Esophagus (tissue), 2 donors: ENCODE results near the gene C1orf159. TPM values are rescaled to one million over a fixed set of nuclear protein-coding genes. Genes with fewer than 3 reads are reported as not detected.

ENCODE experiments used
- H3K27ac ChIP-seq, 2 donors: one replicate each; pipeline ENCODE4 v1.5.1; 2013; ENCODE audit warnings: low read depth in 2 of 2, mild to moderate bottlenecking in 2 of 2, inconsistent platforms in 1 of 2, low read length in 1 of 2, moderate library complexity in 1 of 2
- H3K27me3 ChIP-seq, 2 donors: one replicate each; pipeline ENCODE4 v1.6.1; 2013; ENCODE audit warnings: low read length in 2 of 2, control low read depth in 1 of 2, mild to moderate bottlenecking in 1 of 2; ENCODE audit not compliant: insufficient read depth in 2 of 2, control insufficient read depth in 1 of 2
- H3K36me3 ChIP-seq, 2 donors: one replicate each; pipeline ENCODE4 v1.6.1; 2013; ENCODE audit warnings: low read length in 1 of 2; ENCODE audit not compliant: control insufficient read depth in 2 of 2, insufficient read depth in 2 of 2
- H3K4me1 ChIP-seq, 2 donors: one replicate each; pipeline ENCODE4 v1.6.1; 2013; ENCODE audit warnings: low read length in 1 of 2; ENCODE audit not compliant: control insufficient read depth in 2 of 2, insufficient read depth in 2 of 2
- H3K4me3 ChIP-seq, 2 donors: one replicate each; pipeline ENCODE4 v1.5.1; 2013; ENCODE audit warnings: low read length in 2 of 2, mild to moderate bottlenecking in 2 of 2, low read depth in 1 of 2, moderate library complexity in 1 of 2
- H3K9me3 ChIP-seq, 2 donors: one replicate each; pipeline ENCODE4 v1.6.1; 2013; ENCODE audit warnings: mild to moderate bottlenecking in 2 of 2, low read depth in 1 of 2, low read length in 1 of 2, moderate library complexity in 1 of 2; ENCODE audit not compliant: control insufficient read depth in 2 of 2, insufficient read depth in 1 of 2
- WGBS, 2 donors: extraction: QIAGEN DNeasy Blood & Tissue Kit; methylation state at CpG; one replicate each; pipeline ENCODE4 v1.1.7; 2013; 5-methylcytosine and 5-hydroxymethylcytosine counted together
- polyA plus RNA-seq, 2 donors: library from polyadenylated mRNA; stranded (reverse); fragments of 200-250 nt; gene quantifications; one replicate each; pipeline ENCODE4 v1.2.3, GENCODE V29; 2013
- donor health status: healthy with polysubstance abuse.
- donor health status: Bipolar disorder and iron deficiency.

The C1orf159 gene
- polyA plus RNA-seq, 2 donors = 13.0 to 27.5 TPM

DNA sequence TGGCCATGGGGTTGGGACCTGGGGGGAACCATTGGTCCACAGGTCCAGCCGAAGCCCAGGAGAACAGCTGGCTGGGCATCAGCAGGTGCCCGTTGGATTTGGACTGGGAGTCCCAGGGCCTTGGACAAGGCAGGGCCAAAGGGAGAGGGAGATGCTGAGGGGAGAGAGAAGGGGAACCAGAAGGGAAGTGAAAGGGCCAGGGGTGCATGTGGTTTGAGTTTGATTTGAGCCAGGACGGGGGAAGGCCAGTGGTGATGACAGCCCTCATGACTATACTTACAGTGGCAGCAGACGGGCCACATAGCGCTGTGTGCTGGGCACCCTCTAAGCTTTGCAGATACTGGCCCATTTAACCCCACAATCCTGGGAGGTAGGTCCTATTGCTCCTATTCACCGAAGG is 77.2 kb downstream of the C1orf159 start:
- 87 to 88% methylated on average over 6 of the region's 6 CpGs for WGBS, 2 donors
- Histone ChIP-seq H3K4me3 (no peak overlapping the region), H3K27me3 (no peaks in the 10 kb centered on the region), H3K9me3 (no peaks in the 10 kb centered on the region), H3K4me1 (peaks cover 3 to 13% of the 10 kb centered on the region in 2 donors), H3K36me3 (peaks cover 0 to 12% of the 10 kb centered on the region in 2 donors), H3K27ac (no peak overlapping the region)

- H3K27me3 ChIP-seq = no peaks in the 10 kb centered on the region
- no peaks in the 10 kb centered on the region for H3K9me3 ChIP-seq
- no peak overlapping the region for H3K4me3 ChIP-seq
- H3K36me3 ChIP-seq = peaks cover 0 to 8% of the 10 kb centered on the region in 2 donors
- peaks cover 6 to 13% of the 10 kb centered on the region in 2 donors for H3K4me1 ChIP-seq
- 67 to 69% methylated on average over 29 to 30 of the region's 30 CpGs for WGBS, 2 donors
- no peak overlapping the region for H3K27ac ChIP-seq
Measured at GRCh38 chr1:1037366-1038327, 78.2 kb downstream of the C1orf159 start.

DNA sequence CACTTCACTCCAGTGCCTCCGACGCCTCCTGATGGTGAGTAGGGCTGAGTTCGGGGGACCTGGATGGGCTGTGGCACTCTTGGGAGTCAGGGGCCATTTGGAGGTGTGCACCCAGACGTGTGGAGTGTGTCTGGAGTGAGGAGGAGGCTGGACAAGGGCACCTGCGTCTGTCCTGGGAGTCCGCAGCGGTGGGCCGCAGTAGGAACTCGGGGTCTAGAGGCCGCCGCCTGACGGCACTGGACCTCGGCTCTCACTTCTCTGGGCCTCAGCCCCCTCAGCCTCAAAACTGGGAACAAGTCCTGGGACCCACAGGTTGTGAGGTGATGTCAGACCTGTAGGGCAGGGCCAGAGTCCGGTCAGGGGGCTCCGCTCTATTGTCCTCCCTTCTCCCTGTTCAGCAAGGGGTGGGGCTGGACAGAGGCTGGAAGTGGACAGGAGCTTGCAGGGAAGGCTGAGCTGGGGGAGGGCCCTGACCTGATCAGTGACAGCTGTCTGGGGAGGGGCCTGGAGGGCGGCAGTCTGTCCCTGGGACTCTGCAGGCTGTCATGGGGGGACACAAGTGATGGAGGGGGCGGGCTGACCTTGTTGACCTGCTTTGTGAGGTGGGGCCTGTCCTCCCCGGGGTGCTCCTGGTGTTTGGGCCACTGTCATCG is 80.5 kb downstream of the C1orf159 start:
- Histone ChIP-seq H3K4me1 (peaks cover 8 to 11% of the 10 kb centered on the region in 2 donors), H3K27me3 (no peaks in the 10 kb centered on the region), H3K4me3 (no peak overlapping the region), H3K27ac (no peak overlapping the region), H3K36me3 (peaks cover 0 to 8% of the 10 kb centered on the region in 2 donors), H3K9me3 (no peaks in the 10 kb centered on the region)
- 91 to 93% methylated on average over 19 of the region's 19 CpGs for WGBS, 2 donors

DNA sequence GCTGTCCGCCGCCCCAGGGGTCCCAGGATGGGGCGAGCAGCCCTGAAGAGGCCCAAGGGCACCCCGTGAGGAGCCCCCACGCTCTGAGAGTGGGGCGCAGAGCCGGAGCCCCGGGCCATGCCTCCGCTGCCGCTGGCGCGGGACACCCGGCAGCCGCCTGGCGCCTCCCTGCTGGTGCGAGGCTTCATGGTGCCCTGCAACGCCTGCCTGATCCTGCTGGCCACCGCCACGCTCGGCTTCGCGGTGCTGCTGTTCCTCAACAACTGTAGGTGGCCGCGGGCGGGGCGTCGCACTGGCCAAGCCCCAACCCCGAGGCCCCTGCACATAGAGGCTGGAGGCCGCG is 81.5 kb downstream of the C1orf159 start:
- Histone ChIP-seq H3K4me1 (peaks cover 3 to 6% of the 10 kb centered on the region in 2 donors), H3K27ac (no peak overlapping the region), H3K9me3 (no peaks in the 10 kb centered on the region), H3K36me3 (peaks cover 0 to 8% of the 10 kb centered on the region in 2 donors), H3K4me3 (no peak overlapping the region), H3K27me3 (no peaks in the 10 kb centered on the region)
- WGBS, 2 donors = 74% methylated on average over 19 to 30 of the region's 30 CpGs

DNA sequence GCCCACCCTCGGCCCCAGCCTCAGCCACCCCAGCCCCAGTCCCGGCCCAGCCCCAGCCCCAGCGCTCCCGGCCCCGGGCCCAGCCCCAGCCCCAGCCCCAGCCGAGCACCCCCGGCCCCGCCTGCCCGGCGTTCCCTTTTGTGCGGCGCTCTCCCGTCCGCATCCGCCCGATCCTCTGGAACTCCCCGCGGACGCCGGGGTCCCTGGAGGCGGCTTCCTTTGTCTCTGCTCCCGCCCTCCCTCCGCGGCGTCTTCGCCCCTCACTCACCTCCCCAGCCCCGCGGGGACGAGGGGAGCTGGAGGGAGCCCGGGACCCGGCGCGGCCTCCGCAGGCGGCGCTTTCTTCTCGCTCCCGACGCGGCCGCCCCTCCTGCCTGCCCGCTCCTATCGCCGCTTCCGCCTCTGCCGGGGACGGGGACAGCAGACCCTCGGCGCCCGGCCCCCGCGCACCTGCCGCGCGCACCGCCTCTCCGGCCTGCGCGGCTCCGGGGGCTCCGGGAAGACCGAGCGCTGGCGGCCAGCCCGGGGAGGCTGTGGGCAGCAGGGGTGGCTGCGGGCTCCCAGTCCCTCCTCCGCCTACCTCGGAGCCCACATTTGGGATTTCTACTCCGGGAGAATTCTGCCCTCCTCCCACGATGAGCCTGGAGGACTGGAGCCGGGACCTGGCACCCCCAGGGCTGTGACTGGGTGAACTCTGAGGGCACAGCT is 82.0 kb downstream of the C1orf159 start:
- peak overlapping the region; percentile 18 to 46 for H3K4me3 ChIP-seq
- H3K9me3 ChIP-seq = no peaks in the 10 kb centered on the region
- no peaks in the 10 kb centered on the region for H3K27me3 ChIP-seq
- H3K4me1 ChIP-seq = peaks cover 3 to 6% of the 10 kb centered on the region in 2 donors
- H3K27ac ChIP-seq = no peak overlapping the region
- WGBS, 2 donors = 24% methylated on average over 33 to 71 of the region's 71 CpGs
- peaks cover 0 to 8% of the 10 kb centered on the region in 2 donors for H3K36me3 ChIP-seq

- WGBS, 2 donors = 7 to 10% methylated on average over 53 to 73 of the region's 73 CpGs
- H3K9me3 ChIP-seq = no peaks in the 10 kb centered on the region
- peak overlapping the region in 1 of 2 donors; percentile 29 for H3K27ac ChIP-seq
- H3K4me3 ChIP-seq = peak overlapping the region; percentile 2 to 46
- peaks cover 0 to 6% of the 10 kb centered on the region in 2 donors for H3K36me3 ChIP-seq
- H3K4me1 ChIP-seq = peaks cover 3 to 6% of the 10 kb centered on the region in 2 donors
- H3K27me3 ChIP-seq = no peaks in the 10 kb centered on the region
Measured at GRCh38 chr1:1033009-1033587, 82.8 kb downstream of the C1orf159 start.

DNA sequence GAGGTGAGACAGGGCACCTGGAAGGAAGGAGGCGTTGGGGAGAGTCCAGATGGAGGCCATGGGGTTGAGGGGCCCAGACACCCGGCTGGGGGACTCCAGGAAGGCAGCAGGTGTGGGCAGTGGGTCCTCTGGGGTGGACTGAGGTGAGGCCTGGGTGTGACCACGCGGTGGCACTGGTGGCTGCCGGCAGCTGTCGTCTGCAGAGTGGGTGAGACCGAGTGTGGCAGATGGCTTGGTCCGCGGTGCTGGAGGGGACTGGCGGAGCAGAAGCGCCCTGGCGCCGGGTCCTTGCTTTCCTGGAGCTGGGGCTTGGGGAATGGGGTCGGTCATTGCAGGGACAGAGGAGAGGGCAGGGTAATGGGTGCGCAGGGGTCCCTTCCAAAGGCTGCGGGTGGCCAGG is 83.5 kb downstream of the C1orf159 start:
- peaks cover 0 to 6% of the 10 kb centered on the region in 2 donors for H3K4me1 ChIP-seq
- WGBS, 2 donors = 32 to 50% methylated on average over 16 of the region's 16 CpGs
- no peaks in the 10 kb centered on the region for H3K27me3 ChIP-seq
- H3K9me3 ChIP-seq = no peaks in the 10 kb centered on the region
- H3K27ac ChIP-seq = no peak overlapping the region
- H3K36me3 ChIP-seq = peaks cover 0 to 4% of the 10 kb centered on the region in 2 donors
- no peak overlapping the region for H3K4me3 ChIP-seq
